HG03460 (cell line): Measurements from ENCODE around the gene RBM3.

Source experiments
- ATAC-seq: cut with Tn5 transposase; IDR thresholded peaks from one replicate; pipeline ENCODE4 v1.9.1; 2021; ENCODE audit not compliant: unreplicated experiment

RBM3 gene

GRCh38 chrX:48576108-48576507, 1.8 kb downstream of the RBM3 start:
- no peak for ATAC-seq

- no peak for ATAC-seq
These were observed 4.4 kb downstream of the RBM3 start for GRCh38 chrX:48578661-48579128.

GRCh38 chrX:48579259-48579658, 5.0 kb downstream of the RBM3 start:
- no peak for ATAC-seq

GRCh38 chrX:48580662-48581061, 6.4 kb downstream of the RBM3 start:
- ATAC-seq: no peak

GRCh38 chrX:48584698-48585097, 10.4 kb downstream of the RBM3 start:
- no peak for ATAC-seq

- no peak for ATAC-seq
These were observed 15.3 kb downstream of the RBM3 start for GRCh38 chrX:48589482-48590162.

- ATAC-seq: no peak
These were observed 16.2 kb downstream of the RBM3 start for GRCh38 chrX:48590203-48591103.

GRCh38 chrX:48591255-48591791, 17.0 kb downstream of the RBM3 start:
- no peak for ATAC-seq

- ATAC-seq: no peak
These were observed 18.7 kb downstream of the RBM3 start for GRCh38 chrX:48592971-48593370.

GRCh38 chrX:48595929-48596328, 21.6 kb downstream of the RBM3 start:
- no peak for ATAC-seq

- peak; percentile 75 for ATAC-seq
These were observed 23.3 kb downstream of the RBM3 start, which contains the start of gene WDR13 for GRCh38 chrX:48597353-48598264. TSS of gene WDR13 (plus strand) at chrX:48597492. CDS start at chrX:48597997, 505 bp downstream.

- no peak for ATAC-seq
These were observed 24.3 kb downstream of the RBM3 start for GRCh38 chrX:48598614-48599013.

- ATAC-seq: no peak
These were observed 25.1 kb downstream of the RBM3 start for GRCh38 chrX:48599341-48599740.

- ATAC-seq: no peak
These were observed 25.9 kb downstream of the RBM3 start for GRCh38 chrX:48600226-48600625.

GRCh38 chrX:48601741-48602394, 27.6 kb downstream of the RBM3 start:
- no peak for ATAC-seq

GRCh38 chrX:48604701-48605100, 30.4 kb downstream of the RBM3 start:
- no peak for ATAC-seq

- ATAC-seq: no peak
These were observed 31.8 kb downstream of the RBM3 start for GRCh38 chrX:48606091-48606490.

GRCh38 chrX:48611703-48612102, 37.4 kb downstream of the RBM3 start:
- ATAC-seq: no peak

- ATAC-seq: no peak
These were observed 39.3 kb downstream of the RBM3 start for GRCh38 chrX:48613502-48614160.

GRCh38 chrX:48616576-48616975, 42.3 kb downstream of the RBM3 start:
- no peak for ATAC-seq
